ENCODE measurements around the gene NIN. TPM values are rescaled to one million over a fixed set of nuclear protein-coding genes. Genes with fewer than 3 reads are reported as not detected.
"Not testable (repeated sequence)": the region's sequence is repeated elsewhere in the genome, so short reads cannot be mapped to it uniquely, and the experiment has no call there.

Gene NIN
- total RNA-seq, 1 experiment from 2014 or later, result 34.7 TPM

- Histone ChIP-seq H3K4me3 (no peak overlapping the region), H3K9me3 (replicated peaks) (no peaks in the 10 kb centered on the region), H3K4me1 (replicated peaks) (peaks cover 22% of the 10 kb centered on the region), H3K27ac (no peak overlapping the region), H3K27me3 (replicated peaks) (no peaks in the 10 kb centered on the region), H3K36me3 (peaks cover 4% of the 10 kb centered on the region; the same call in 1 of the 2 replicates)
- no peak for DNase-seq (ENCODE audit: low read depth in 1 of 2, low spot score in 2 of 2)
Observed at GRCh38 chr14:50820786-50821509, 10.0 kb downstream of the NIN start.

- H3K27ac ChIP-seq; H3K36me3 ChIP-seq; DNase-seq (ENCODE audit: low read depth in 1 of 2, low spot score in 2 of 2); H3K27me3 ChIP-seq (replicated peaks); H3K4me3 ChIP-seq; H3K9me3 ChIP-seq (replicated peaks): not testable (repeated sequence)
- peaks cover 22% of the 10 kb centered on the region for H3K4me1 ChIP-seq (replicated peaks)
Observed at GRCh38 chr14:50819303-50819702, 11.7 kb downstream of the NIN start.

GRCh38 chr14:50816395-50817047, 14.4 kb downstream of the NIN start:
- DNase-seq (ENCODE audit: low read depth in 1 of 2, low spot score in 2 of 2), result no peak
- Histone ChIP-seq H3K36me3 (peaks cover 4% of the 10 kb centered on the region; the same call in 1 of the 2 replicates), H3K4me1 (replicated peaks) (peaks cover 12% of the 10 kb centered on the region), H3K27me3 (replicated peaks) (no peaks in the 10 kb centered on the region), H3K9me3 (replicated peaks) (no peaks in the 10 kb centered on the region), H3K27ac (no peak overlapping the region), H3K4me3 (no peak overlapping the region)

GRCh38 chr14:50815526-50815925, 15.4 kb downstream of the NIN start:
- H3K36me3 ChIP-seq; DNase-seq (ENCODE audit: low read depth in 1 of 2, low spot score in 2 of 2); H3K27me3 ChIP-seq (replicated peaks); H3K27ac ChIP-seq; H3K4me1 ChIP-seq (replicated peaks); H3K9me3 ChIP-seq (replicated peaks); H3K4me3 ChIP-seq: not testable (repeated sequence)

- DNase-seq (ENCODE audit: low read depth in 1 of 2, low spot score in 2 of 2), result not testable (repeated sequence)
Observed at GRCh38 chr14:50815058-50815457, 15.9 kb downstream of the NIN start.

GRCh38 chr14:50814161-50814560, 16.8 kb downstream of the NIN start:
- H3K4me1 ChIP-seq (replicated peaks), result peaks cover 7% of the 10 kb centered on the region; the same call in 1 of the 2 replicates
- H3K36me3 ChIP-seq, result no peaks in the 10 kb centered on the region; the same call in 1 of the 2 replicates
- H3K27ac ChIP-seq, result no peak overlapping the region
- no peaks in the 10 kb centered on the region for H3K9me3 ChIP-seq (replicated peaks)
- DNase-seq (ENCODE audit: low read depth in 1 of 2, low spot score in 2 of 2), result no peak
- no peak overlapping the region for H3K4me3 ChIP-seq
- H3K27me3 ChIP-seq (replicated peaks), result no peaks in the 10 kb centered on the region

More at GRCh38 chr14:50815058-50815457, 15.9 kb downstream of the NIN start:
- H3K4me1 ChIP-seq (replicated peaks); H3K9me3 ChIP-seq (replicated peaks); H3K27ac ChIP-seq; H3K4me3 ChIP-seq; H3K27me3 ChIP-seq (replicated peaks); H3K36me3 ChIP-seq: not testable (repeated sequence)

GRCh38 chr14:50813544-50813863, 17.5 kb downstream of the NIN start:
- H3K27me3 ChIP-seq (replicated peaks), result no peaks in the 10 kb centered on the region
- no peak overlapping the region for H3K4me3 ChIP-seq
- no peaks in the 10 kb centered on the region; the same call in 1 of the 2 replicates for H3K36me3 ChIP-seq
- DNase-seq (ENCODE audit: low read depth in 1 of 2, low spot score in 2 of 2), result no peak
- no peaks in the 10 kb centered on the region for H3K9me3 ChIP-seq (replicated peaks)
- H3K4me1 ChIP-seq (replicated peaks), result peaks cover 7% of the 10 kb centered on the region; the same call in 1 of the 2 replicates
- H3K27ac ChIP-seq, result no peak overlapping the region

- Histone ChIP-seq H3K36me3 (no peaks in the 10 kb centered on the region; the same call in 1 of the 2 replicates), H3K4me3 (no peak overlapping the region), H3K27me3 (replicated peaks) (no peaks in the 10 kb centered on the region), H3K4me1 (replicated peaks) (peaks cover 7% of the 10 kb centered on the region; the same call in 1 of the 2 replicates), H3K9me3 (replicated peaks) (no peaks in the 10 kb centered on the region), H3K27ac (no peak overlapping the region)
- no peak for DNase-seq (ENCODE audit: low read depth in 1 of 2, low spot score in 2 of 2)
Observed at GRCh38 chr14:50812856-50813543, 18.0 kb downstream of the NIN start.

GRCh38 chr14:50812180-50812579, 18.8 kb downstream of the NIN start:
- H3K27me3 ChIP-seq (replicated peaks), result no peaks in the 10 kb centered on the region
- H3K4me1 ChIP-seq (replicated peaks), result peaks cover 7% of the 10 kb centered on the region; the same call in 1 of the 2 replicates
- no peaks in the 10 kb centered on the region for H3K9me3 ChIP-seq (replicated peaks)
- DNase-seq (ENCODE audit: low read depth in 1 of 2, low spot score in 2 of 2), result no peak
- H3K36me3 ChIP-seq, result no peaks in the 10 kb centered on the region; the same call in 1 of the 2 replicates
- H3K4me3 ChIP-seq, result no peak overlapping the region
- H3K27ac ChIP-seq, result no peak overlapping the region

- Histone ChIP-seq H3K9me3 (replicated peaks) (no peaks in the 10 kb centered on the region), H3K27me3 (replicated peaks) (no peaks in the 10 kb centered on the region), H3K27ac (no peak overlapping the region), H3K4me3 (no peak overlapping the region), H3K36me3 (peaks cover 4% of the 10 kb centered on the region), H3K4me1 (replicated peaks) (peaks cover 19% of the 10 kb centered on the region)
- no peak for DNase-seq (ENCODE audit: low read depth in 1 of 2, low spot score in 2 of 2)
Observed at GRCh38 chr14:50808053-50808452, 22.9 kb downstream of the NIN start.

GRCh38 chr14:50806241-50806933, 24.6 kb downstream of the NIN start:
- Histone ChIP-seq H3K27me3 (replicated peaks) (no peaks in the 10 kb centered on the region), H3K27ac (no peak overlapping the region), H3K9me3 (replicated peaks) (no peaks in the 10 kb centered on the region), H3K4me3 (no peak overlapping the region), H3K4me1 (replicated peaks) (peaks cover 30% of the 10 kb centered on the region), H3K36me3 (peaks cover 4% of the 10 kb centered on the region)
- DNase-seq (ENCODE audit: low read depth in 1 of 2, low spot score in 2 of 2), result no peak

- no peak for DNase-seq (ENCODE audit: low read depth in 1 of 2, low spot score in 2 of 2)
- Histone ChIP-seq H3K27me3 (replicated peaks) (no peaks in the 10 kb centered on the region), H3K9me3 (replicated peaks) (no peaks in the 10 kb centered on the region), H3K36me3 (peaks cover 4% of the 10 kb centered on the region), H3K27ac (no peak overlapping the region), H3K4me1 (replicated peaks) (peaks cover 34% of the 10 kb centered on the region), H3K4me3 (no peak overlapping the region)
Observed at GRCh38 chr14:50805396-50805795, 25.6 kb downstream of the NIN start.

- Histone ChIP-seq H3K4me3 (no peak overlapping the region), H3K4me1 (replicated peaks) (peaks cover 42% of the 10 kb centered on the region), H3K36me3 (peaks cover 4% of the 10 kb centered on the region), H3K27me3 (replicated peaks) (no peaks in the 10 kb centered on the region), H3K27ac (peak overlapping the region; percentile 45), H3K9me3 (replicated peaks) (no peaks in the 10 kb centered on the region)
- DNase-seq (ENCODE audit: low read depth in 1 of 2, low spot score in 2 of 2), result peak in 1 of 2 experiments; percentile 41
Observed at GRCh38 chr14:50804181-50804721, 26.7 kb downstream of the NIN start.

Data from SJSA1 (cell line).